Measurements from ENCODE around the gene TSTD1.
A peak's percentile ranks its signal among the peaks of the same experiment; 100 is the strongest.

TSTD1 gene, protein sequence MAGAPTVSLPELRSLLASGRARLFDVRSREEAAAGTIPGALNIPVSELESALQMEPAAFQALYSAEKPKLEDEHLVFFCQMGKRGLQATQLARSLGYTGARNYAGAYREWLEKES

DNA sequence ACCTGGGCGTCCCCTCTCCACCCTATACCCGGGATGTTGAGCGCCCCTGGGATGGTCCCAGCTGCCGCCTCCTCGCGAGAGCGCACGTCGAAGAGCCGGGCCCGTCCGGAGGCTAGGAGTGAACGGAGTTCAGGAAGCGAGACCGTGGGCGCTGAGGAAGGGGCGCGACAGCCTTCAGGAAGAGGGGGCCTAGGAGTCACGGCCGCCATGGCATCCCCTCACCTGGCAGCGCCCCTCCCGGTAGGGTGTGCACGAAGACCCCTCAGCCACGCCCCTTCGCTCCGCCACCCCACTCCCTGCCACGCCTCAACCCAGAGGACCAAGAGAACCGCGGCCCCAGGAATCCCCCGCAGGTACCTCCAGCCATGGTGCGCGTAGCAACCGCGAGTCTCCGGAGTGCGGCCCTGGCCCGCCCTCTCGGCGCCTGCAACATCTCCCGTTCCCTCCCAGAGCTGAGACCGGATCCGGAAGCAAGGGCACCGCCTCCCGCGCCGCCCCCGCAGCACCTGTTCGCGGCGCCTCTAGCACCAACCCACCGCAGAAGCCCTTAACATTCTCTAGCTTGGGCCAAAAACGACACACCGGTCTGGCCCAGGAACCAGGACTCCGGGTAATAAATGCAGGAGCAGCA, at the start of gene TSTD1:
Gene TSTD1, minus strand, starts transcription at position 442 of the 631 bp plus-strand sequence. Its CDS starts 75 bp downstream, at position 367.
- FAIRE-seq = no peak
- no peak for TF ChIP-seq POLR2A (IDR thresholded peaks at IDR 0.05; ENCODE audit: low read depth, low read length)
- DNase-seq (ENCODE audit: insufficient read length, low spot score) = no peak

DNA sequence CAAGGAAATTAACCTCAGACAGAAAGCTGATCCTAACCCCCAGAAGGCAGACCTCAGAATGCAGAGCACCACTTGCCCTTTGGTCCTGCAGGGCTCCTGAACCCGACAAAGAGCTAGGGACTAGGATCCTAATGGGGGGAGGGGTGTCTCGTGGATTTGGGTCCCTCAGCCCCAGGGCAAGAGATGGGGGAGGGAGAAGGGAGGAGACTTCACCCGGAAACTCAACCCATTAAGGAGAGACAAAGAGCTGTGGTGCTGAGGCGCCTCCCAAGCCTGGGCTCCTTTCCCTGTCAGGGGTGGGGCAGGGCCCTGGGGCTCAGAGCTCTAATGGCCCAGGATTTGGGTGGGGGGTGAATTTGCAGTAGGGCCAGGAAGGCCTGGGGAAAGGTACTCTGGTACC, 47.7 kb upstream of the TSTD1 start:
- TF ChIP-seq POLR2A (IDR thresholded peaks at IDR 0.05; ENCODE audit: low read depth, low read length) = no peak
- no peak for FAIRE-seq

DNA sequence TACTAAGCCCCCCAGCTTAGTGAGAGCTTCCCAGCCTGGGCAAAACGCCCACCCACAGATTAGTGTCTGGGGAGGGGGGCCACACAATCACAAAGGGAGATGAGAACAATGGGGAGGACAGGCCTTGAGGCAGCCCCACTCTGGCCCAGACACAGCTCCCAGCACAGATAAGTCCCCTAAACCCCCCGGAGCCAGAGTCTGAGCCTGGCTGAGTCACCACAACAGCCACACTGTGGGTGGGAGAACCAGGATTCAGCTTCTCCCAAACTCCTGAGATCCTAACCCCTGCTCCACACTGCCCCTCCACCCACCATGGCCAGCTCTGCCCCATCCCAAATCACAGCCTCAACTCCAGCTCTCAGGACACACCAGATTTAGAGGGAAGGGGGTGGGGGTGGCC, 46.4 kb upstream of the TSTD1 start:
- TF ChIP-seq POLR2A (IDR thresholded peaks at IDR 0.05; ENCODE audit: low read depth, low read length) = no peak
- DNase-seq (ENCODE audit: insufficient read length, low spot score) = no peak
- no peak for FAIRE-seq

More for the DNA sequence above, 47.7 kb upstream of the TSTD1 start:
- no peak for DNase-seq (ENCODE audit: insufficient read length, low spot score)

DNA sequence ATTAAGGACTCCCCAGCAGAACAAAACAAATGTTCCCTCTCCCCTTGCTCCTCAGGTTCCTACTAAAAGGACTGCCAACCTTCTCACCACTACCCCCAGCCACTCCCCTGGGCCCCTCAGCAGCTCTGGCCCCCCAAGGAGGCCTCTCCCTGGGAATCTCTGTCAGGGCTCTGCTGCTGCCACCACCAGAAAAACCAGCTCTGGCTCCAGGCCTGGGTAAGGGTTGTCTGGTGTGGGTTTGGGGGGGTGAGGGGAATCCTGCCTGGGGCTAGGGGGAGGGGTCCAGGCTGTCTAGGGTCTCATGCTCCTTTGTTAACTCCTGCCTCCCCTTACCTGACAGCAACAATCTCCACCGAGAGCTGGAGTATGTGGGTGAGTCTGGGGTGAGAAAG, 45.8 kb upstream of the TSTD1 start:
- FAIRE-seq (no peak), DNase-seq (ENCODE audit: insufficient read length, low spot score) (no peak)
- no peak for TF ChIP-seq POLR2A (IDR thresholded peaks at IDR 0.05; ENCODE audit: low read depth, low read length)

DNA sequence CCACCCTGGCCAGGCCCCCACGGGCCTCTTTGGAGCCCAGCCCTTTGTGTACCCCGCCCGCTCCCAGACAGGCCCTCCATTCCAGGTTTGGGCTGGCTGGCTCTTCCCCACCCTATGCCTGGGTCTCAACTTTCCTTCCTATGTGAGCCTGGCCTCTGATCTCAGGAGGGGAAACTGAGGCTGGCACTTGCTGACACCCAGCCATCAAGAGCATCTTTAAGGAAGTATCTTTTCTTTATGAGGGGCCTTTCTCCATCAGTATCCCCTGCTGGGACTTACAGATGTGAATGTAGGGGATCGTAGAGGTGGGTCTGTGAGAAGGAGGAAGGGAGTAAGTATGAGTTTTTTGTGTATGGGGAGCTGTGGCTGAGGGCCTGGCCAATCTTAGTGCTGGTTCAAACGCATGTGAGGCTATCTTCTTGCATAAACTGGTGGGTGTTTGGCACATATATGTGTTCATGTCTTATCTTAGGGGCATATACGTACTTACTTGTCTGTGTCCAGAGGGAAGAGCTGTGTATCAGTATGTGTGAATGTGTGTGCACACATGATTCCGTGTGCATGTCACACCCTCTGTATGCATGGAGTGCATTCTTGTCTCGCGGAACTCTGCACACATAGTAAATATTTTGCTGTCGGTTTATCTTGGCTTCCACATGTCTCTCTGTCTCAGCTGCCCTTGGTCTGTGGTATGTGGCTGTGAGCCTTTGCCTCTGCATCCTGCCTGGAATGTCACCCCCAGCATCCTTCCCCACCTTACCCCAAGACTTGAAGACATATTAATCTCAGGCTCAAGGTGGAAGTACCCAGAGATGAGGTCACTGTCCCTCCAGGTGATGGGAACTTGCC, 45.2 kb upstream of the TSTD1 start:
- DNase-seq (ENCODE audit: insufficient read length, low spot score) (no peak), FAIRE-seq (no peak)
- no peak for TF ChIP-seq POLR2A (IDR thresholded peaks at IDR 0.05; ENCODE audit: low read depth, low read length)

DNA sequence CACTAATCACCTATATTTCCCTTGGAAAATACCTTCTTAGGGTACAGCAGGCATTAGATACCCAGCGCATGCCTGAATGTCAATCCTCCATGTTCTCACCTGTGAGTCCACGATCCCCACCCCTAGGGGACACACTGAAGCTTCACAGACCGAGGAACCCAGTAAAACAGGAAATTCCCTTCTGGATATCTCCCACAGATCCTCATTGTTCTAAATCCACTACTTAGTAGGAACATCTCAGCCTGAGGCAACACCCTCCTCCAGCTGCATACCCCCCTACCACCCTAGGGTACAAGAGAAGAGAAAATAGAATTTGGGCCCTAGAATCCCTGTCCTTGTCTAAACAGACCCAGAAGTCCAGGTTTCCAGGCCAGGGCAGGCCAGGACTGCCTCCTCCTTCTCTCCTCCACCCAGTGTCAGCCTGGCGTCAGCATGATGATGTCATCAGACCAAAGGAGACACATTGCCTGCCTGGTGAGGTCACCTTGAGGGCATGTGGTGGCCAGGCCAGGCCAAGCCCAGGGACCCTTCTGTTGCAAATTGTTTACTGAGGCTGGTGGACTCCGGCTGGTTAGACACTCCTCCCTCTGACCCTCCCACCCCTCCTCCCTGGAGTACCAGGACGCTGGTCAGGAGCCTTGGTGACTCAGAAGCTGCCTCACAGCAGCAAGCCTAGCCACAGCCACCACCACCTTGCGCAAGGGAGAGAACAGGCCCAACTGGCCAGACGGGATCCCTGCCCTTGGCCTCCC, 44.4 kb upstream of the TSTD1 start:
- DNase-seq (ENCODE audit: insufficient read length, low spot score) = peak; percentile 92
- TF ChIP-seq POLR2A (IDR thresholded peaks at IDR 0.05; ENCODE audit: low read depth, low read length) = peak; percentile 40
- FAIRE-seq = peak; percentile 38

DNA sequence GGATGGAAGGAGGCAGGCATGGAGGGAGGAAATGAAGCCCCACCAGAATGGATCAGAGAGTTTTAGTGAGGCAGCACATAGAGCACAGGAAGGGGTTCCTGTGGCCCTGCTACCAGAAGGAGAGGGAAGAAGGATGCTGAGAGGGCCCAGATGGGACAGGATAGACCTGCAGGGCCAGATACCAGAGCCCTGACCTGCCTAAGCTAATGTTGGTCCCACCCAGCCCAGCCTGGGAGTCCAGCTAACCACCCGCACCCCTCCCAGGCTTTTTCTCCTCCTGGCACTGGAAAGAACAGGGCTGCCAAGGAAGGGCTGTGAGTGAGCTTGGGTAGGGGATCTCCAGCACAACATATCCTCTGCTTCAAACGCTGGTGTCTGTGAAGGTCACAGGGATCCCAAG, 43.7 kb upstream of the TSTD1 start:
- FAIRE-seq (no peak), DNase-seq (ENCODE audit: insufficient read length, low spot score) (no peak)
- no peak for TF ChIP-seq POLR2A (IDR thresholded peaks at IDR 0.05; ENCODE audit: low read depth, low read length)

DNA sequence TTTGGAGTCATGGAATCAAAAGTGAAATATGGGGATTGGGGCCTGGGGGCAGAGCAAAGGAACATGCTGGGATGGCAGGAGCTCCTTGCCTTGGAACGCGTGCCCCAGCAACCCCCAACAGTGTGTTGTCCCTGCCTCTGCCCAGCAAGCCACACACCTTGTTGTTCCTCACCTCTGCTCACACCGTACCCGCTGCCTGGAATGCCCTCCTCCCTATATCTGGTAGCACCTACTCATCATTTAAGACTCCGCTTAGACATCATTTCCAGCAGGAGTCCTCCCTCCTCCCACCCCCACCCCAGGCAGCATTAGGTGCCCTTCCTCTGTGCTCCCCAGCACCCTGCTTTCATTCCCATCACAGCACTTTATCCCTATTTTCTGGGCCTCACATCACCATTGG, 42.8 kb upstream of the TSTD1 start:
- FAIRE-seq = no peak
- DNase-seq (ENCODE audit: insufficient read length, low spot score) = no peak
- TF ChIP-seq POLR2A (IDR thresholded peaks at IDR 0.05; ENCODE audit: low read depth, low read length) = no peak

DNA sequence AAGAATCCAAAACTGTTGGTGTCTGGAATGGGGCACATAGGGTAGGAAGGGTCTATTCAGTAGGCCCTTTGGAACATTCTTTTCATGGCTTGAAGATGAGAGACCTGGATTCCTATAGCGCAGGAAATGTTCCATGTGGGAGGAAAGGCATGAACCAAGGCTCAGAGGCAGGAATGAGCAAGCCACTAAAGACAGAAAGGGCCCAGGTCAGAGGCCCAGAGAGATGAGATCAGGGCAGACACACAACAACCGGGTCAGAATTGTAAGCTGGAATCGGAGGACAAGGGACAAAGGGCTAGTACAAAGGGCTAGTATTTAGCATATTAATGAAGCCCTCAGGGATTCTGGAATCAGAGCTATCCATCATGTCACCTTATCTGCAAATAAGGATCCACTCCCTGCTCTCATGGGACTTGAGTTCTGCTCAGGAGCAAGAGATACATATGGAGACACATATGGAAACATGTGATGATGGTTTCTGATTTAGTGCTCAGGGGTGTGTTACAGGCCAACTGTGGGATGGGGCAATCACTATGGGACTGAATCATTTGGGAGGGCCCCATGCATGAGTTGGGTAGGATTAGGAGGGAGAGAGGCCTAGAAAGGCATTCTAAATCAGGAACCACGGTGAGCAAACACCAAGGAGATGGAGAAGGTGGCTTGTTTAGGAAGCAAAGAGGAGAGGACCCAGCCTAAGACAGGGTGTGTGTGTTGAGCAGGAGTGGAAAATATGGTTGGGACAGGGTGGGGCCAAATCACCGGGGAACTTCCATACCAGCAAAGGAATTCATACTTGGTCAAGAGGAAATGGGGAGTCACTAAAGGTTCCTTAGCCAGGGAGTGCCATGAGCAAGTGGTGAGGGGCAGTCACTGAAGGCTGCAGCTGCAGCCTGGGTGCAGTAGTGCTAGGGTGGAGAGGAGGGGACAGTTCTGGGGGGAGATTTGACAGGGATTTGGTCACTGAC, 42.0 kb upstream of the TSTD1 start:
- TF ChIP-seq POLR2A (IDR thresholded peaks at IDR 0.05; ENCODE audit: low read depth, low read length) = no peak
- DNase-seq (ENCODE audit: insufficient read length, low spot score) (no peak), FAIRE-seq (no peak)

DNA sequence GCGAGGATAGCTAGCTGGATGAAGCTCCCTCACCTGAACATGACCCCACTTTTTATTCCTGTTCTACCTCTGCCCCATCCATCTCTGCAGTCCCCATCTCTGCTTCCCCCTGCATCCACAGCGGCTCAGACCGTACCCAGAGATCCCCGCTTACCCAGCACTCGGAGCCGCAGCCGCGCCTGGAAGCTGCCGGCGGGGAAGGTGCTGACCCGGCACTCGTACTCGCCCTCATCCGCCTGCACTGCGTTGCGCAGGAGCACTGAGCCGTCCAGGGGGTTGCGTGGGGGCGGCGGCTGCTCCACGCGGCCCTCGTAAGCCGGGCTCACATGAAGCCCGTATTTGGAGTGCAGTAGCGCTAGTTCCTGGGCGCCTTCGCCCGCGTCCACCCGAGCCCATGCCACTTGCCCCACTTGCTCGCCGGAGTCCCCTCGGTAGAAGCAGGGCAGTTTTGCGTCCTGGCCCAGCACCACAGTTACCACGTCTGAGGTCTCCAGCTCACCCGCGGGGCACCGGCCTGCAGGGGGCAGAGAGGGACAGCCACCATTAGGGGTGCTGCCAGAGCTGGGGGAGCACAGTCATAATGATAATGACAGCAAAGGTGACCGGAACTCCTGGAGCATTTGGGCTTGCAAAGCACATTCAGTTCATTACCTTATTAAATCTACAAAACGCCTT, 40.8 kb upstream of the TSTD1 start:
- DNase-seq (ENCODE audit: insufficient read length, low spot score) (no peak), FAIRE-seq (no peak)
- TF ChIP-seq POLR2A (IDR thresholded peaks at IDR 0.05; ENCODE audit: low read depth, low read length) = no peak

DNA sequence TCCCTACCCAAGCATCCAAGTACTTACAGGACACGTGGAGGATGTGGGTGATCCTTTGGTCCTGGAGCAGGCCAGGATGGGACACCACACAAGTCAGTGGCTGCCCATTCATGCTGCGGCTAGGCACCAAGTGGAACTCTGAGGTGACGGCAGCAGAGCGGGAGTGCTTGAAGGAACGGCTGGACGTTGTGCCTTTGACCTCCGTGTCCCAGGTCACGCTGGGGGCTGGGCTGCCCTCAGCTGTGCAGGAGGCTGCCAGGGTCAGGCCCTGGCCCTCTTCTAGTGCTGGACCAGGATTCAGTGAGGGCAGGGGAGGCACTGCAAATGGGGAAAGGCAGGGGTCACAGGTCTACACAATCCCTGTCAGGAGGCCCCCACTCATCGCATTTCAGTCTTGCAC, 38.7 kb upstream of the TSTD1 start:
- no peak for TF ChIP-seq POLR2A (IDR thresholded peaks at IDR 0.05; ENCODE audit: low read depth, low read length)
- FAIRE-seq = no peak
- DNase-seq (ENCODE audit: insufficient read length, low spot score) = no peak

DNA sequence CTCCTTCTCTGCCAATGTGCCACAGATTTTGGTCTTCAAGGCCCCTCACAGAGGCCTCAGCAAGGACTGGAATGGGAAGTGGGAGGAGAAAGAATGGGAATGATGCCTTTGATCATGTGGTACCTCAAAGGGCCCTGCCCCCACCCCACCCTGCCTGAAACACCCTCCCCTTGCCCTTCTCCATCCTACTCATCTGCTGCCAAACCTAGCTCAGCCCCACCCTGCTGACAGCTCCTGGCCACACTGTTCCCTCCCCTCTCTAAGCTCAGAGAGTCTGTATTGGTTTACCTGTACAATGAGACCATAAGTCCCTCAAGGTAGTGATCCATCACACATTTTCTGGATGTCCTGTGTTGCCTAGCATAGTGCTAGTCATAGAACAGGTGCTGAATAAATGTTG, 37.6 kb upstream of the TSTD1 start:
- FAIRE-seq = no peak
- DNase-seq (ENCODE audit: insufficient read length, low spot score) = no peak
- TF ChIP-seq POLR2A (IDR thresholded peaks at IDR 0.05; ENCODE audit: low read depth, low read length) = no peak

Data from H54 (cell line).